GM19025 (cell line): ENCODE measurements around the gene KRT7.
"Not testable (repeated sequence)": the region's sequence is repeated elsewhere in the genome, so short reads cannot be mapped to it uniquely, and the experiment has no call there.

Experiments used
- ATAC-seq: cut with Tn5 transposase; IDR thresholded peaks from one replicate; pipeline ENCODE4 v1.9.1; 2021; ENCODE audit warnings: mild to moderate bottlenecking, low read depth, moderate library complexity; ENCODE audit not compliant: unreplicated experiment

KRT7 gene

DNA sequence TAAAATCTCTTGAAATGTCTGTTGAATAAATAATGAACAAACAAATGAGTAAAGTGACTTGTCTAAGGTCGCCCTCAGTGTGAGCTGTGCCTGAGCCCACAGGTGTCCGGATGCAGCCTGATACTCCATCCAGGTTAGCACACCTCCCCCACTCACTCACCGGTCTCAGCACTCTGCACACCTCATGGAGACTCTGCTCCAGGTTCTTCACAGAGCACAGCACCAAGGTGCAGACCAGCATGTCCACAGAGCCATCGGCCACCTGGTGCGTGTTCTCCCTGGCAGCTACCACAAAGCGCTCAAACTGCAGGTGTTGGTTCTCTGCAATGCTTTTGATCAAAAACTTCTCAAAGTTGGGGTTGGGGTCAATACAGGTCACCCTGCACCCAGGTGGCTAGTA is 4.1 kb upstream of the KRT7 start:
- no peak for ATAC-seq

DNA sequence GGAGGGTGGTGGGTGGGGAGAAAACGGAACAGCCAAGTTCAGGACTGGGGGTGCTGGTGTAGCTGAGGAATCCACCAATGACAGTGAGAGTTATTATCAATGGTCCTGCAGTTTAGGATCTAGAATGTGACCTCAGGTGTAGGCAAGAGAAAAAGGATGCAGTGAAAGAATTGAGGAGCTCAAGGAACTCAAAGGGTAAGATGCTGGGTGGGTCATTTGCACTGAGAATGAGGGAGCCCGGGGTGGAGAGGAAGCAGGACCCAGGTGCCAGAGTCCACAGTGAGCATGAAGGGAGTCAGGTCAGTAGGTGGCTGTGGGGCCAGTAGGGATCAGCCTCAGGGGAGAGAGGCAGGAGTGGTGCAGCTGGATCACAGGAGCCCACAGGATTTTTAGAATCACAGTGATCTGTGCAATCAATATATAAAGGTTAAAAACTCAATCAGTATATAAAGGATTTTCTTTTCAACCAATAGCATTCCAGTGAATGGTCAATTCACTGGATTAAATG is 3.2 kb upstream of the KRT7 start:
- ATAC-seq, result no peak

DNA sequence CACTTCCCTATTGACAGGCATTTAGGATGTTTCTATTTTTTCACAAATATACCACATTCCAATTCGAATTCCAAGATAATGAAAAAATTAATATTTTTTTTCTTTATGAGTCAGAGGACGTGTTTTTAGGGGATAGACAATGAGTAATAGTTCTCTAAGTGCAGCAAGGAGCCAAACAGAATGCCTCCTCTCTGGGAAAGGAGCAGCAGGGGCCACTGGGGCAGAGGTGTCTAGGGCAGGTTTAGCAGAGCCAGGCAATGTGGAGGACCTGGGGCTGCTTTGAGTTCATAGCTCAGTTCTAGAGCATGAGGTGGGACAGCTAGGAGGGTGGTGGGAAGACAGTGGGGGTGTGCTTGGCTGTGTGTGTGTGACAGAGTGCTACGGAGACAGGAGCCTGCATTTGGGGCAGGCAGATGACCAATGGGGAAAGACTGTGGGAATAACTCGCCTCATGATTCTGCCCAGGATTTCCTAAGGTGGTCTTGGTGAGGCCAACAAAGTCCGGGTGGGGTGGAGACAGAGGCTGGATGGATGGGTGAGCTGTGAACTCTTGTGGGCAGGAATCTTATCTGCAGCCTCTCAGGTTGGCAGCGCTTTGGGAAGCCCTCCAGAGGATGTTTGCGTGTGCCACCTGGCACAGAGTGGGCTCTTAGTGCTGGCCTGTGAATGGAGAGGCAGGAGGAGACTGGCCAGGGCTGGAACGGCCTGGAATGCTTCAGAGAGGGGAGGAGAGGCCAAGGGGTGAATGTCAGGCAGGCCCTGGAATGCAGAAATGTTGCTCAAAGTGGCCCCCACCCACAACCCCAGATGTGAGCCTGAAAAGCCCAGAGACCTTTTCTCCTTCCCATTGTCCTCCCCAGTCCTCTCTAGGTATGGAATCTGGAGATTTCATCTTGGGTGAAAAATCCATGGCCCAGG is 2.4 kb upstream of the KRT7 start:
- no peak for ATAC-seq

DNA sequence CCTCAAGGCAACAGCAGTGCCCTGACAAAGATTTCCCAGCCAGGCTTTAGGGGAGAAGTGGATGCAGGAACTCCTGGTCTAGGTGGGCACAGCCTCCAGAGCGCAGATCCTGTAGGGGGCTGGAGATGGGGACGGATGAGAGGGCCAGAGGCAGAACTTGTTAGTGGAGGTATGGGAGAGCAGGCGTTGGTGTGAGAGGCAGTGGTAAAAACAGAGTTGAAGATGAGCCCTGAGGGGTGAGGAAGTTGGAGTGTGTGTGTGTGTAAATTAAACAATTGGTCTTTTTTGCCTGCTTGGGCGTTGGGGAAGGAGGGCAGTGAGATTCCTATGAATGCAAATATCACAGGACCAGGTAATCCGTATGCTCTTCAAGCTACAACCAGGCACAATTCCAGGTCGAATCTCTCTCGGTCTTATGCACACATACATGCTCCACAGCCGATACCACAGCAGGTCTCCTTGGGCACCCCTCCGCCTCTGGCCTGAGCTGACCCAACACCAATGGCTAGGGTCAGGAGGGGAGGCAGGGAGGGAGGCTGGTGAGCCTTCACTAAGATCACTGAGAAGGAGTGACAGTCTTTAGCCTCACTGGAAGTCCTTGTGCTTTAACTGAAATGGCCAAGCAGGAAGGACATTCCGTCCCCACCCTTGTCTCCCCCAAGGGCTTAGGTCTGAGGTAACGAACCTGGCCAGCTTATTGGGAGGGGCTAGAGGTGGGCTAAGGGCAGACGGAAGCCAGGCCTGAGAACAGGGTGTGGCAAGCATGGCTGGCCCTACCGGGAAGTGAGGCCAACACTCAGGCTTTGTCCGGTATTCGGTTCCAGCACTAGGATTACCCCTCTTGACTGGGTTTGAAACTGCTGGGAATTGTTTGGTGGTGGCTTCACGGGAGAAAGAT is 1.5 kb upstream of the KRT7 start:
- no peak for ATAC-seq

DNA sequence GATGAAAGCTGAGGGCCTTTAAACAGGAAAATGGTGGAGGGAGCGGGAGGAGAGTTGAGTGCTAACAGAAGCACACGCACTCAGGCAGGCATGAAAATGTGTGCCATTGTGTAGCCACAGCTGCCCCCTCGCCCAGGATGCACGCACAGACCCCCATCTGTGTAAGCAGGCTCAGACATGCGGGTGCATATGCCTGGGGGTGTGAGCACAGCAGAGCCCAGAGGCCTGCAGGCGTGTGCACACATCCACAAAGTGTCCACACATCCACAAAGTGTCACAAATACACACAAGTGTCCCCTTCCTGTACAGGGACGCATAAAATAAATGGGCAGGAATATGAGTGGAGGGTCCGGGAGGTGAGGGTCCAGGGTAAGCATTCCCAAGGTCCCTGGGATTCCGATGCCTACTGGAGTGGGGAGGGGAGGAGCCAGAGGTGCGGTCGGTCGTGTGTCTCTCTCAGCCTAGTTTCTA is 805 bp upstream of the KRT7 start:
- no peak for ATAC-seq

DNA sequence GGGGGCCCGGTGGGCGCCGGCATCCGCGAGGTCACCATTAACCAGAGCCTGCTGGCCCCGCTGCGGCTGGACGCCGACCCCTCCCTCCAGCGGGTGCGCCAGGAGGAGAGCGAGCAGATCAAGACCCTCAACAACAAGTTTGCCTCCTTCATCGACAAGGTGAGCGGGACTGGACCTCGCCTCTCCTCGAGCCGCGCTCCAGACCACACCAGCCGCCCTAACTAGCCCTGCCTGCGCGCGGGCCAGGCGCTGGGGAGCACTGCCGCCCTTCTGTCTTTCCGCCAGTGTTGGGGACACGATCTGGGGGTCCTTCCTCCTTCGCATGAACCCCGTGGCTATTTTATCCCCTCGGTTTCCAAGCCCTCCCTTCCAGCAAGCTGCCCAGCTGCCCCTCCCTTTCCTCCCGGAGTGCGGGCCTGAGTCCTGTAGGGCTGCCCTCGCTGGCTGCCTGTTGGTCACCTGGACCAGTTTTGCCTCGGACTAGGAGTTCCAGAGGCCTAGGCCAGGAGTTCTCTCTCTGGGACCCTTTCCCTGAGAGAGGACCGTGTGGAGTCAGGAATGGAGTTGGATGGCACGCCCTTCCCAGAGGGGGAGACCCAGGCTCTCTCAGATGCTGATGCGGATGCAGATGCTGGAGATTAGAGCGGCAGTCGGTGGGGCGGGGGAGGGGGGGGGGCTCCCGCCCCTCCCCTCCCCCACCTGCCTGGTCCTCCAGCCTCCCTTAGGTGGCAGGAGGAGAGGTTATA is 592 bp downstream of the KRT7 start:
- ATAC-seq, result no peak

DNA sequence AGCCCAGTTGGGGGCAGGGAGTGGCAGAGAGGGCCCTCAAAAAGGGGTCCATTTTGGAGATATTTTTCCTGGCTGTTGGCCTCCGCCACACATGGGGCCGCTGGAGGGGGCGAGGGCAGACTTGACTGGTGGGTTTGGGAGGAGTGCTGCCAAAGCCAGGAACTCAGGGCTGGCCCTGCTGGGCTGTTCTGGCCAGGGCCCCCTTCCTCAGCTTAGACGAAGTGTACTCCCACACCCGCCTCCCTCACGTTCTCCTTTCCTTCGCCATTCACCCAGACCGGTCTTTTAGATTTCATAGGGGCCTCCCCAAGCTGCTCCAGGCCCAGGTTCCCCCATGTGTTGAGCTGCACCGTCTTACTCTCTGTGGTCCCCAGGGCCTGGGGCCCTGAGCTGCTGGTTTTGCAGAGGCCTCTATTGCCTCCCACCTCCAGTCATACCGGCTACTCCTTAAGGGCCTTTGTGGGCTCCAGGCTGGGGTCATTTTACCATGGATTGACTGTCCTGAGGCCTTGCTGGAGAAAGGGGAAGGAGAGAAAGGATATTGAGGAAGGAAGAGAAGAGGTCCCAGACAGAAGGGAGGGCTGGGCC is 1.3 kb downstream of the KRT7 start:
- no peak for ATAC-seq

DNA sequence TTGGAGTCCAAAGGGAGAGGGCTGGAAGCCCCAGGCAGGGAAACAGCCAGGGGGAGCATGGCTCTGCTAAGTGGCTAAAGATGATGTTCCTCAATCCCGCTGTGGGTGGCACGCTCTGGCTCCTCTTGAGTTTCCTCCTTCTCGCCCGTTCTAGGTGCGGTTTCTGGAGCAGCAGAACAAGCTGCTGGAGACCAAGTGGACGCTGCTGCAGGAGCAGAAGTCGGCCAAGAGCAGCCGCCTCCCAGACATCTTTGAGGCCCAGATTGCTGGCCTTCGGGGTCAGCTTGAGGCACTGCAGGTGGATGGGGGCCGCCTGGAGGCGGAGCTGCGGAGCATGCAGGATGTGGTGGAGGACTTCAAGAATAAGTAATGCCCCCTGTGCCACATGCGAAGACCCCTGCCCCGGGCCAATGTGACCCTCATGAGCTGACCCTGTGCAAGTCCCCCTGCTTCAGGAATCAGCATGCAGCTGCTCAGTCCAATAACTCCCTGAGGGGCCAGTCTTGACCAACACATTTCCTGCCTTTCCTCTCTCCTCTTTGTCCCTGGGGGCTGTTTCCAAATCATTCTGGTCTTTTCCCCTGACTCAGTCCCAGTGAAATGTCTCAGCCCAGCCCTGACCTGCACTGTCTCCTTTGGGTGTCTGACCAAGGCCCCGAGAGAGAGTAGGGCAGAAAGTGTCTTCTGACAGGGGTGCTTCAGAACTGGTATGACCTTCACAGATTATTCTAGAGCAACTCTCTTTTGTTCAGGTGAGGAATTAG is 2.1 kb downstream of the KRT7 start:
- no peak for ATAC-seq

DNA sequence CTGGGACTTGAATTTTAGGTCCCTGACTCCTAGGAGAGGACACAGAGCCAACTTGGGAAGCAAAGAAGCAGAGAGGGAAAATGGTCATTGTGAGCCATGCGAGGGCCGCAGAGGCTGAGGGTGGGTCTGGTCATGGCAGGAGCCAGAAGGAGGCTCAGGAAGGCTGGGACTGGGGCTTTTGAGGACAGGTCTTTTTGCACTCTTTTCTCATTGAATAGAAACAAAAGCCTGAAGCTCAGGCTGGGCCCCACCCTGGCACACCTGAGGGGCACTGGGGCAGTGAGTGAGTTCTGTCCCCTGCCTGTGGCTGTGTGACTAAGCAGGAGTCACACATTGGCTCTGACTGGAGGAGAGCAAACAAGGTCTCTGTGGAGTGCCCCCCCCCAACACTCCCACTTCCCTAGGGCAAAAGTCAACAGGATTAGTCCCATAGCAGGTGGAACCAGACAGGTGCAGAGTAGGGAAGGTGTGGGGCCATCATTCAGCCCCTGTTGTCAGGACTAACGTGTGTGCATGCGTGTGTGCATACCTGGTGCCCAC is 2.8 kb downstream of the KRT7 start:
- ATAC-seq, result no peak

DNA sequence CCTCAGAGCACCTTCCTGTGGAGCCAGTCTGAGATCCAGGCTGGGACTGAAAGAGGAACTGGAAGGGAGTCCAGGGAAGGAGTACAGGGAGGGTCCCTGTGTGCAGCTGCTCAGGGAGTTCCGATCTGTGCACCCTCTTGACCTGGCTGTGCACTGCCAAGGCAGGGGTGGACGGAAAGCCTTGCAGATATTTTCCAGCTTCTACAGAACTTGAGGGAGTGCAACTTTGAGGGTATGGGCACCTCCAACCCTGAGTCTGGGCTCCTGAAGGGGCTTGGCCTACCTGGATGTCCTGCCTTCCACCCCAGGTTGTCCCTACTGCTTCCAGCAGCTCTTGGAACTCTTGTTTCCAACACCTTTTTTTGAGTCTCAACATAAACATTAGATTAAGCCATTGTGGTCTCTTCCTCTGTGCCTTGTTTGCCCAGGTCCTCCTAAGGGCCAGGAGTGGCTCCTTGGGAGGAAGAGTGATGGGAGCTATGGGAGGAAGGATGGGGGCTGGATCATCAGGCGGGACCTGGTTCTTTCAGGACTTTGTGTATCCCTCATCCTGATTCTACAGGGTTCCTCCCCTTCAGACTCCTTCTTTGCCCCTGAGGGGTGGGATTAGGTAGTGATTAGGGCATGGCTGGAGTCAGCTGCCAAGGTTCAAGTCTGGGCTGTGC is 3.5 kb downstream of the KRT7 start:
- ATAC-seq, result no peak

DNA sequence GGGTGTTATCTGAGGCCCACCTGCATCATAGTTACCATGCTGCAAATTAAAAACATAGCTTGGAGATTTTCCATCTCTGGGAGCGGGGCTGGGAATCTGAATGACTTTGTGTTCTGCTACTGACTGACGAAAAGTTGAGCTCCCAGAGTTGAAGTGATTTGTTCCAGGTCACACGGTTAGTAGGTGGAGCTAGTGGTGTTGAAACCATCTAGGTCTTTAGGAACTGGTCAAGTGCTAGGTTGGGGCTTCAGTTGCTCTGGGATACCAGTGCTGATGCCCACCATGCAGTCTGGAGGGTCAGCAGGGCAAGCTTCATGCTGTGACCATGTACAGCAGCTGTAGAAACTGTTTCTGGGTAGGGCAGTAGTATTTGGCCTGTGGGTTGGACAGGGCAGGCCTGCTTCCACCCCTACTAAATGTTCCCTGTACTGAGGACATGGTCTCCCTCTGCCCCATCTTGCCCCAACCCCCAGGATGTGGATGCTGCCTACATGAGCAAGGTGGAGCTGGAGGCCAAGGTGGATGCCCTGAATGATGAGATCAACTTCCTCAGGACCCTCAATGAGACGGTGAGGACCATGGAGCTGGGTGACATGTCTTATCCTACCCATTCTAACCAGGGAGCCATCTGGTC is 5.3 kb downstream of the KRT7 start:
- ATAC-seq, result no peak

DNA sequence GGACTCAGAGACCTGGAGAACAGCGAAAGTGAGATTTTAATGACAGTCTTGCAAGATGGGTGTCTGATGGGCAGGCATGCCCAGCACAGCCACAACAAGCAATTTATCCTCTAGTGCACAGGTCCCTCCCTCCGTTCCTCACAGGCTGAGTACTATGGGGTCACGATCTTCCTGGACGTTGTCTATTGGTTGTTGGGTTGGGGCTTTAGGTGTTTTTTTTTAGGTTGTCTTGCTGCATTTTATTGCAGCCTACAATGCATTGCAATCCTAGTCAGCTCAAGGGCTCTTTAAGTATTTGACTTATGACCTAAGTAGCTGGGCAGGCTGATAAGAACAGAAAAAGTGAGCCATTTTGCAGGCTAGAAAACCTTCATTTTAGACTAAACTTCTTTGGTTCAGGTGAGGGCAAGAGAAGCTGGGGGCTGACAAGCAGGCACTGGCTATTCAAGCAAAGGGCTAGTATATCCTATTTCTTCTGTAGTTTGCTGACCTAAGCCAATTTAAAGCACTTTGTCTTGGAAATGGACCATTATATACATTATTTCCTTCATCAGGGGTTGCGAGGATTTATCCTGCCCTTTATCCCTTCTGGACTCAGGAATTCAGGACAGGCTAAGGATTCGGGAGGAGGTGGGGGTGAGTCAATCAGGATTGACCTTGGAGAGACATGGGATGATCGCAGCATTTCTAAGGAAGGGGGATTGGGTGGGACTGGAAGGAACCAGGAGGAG is 6.0 kb downstream of the KRT7 start:
- no peak for ATAC-seq

DNA sequence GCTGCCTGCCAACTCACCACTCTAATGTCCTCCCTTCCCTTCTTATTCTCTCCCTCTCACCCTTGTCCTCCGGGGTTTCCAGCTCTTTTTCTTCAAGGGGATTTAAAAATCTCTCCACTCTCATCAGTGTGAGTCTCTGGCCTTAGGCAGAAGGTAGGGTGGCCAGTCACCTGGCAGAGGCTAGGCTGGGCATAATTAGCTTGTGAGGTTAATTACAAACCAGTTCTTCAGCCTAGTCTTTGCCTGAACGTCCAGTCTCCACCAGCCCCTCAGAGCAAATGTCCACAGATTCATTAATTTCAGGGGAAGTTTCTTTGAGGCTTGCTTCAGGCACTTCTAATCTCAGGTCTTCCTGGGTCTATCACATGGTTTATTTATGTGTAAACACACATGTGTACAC is 6.7 kb downstream of the KRT7 start:
- ATAC-seq, result no peak

DNA sequence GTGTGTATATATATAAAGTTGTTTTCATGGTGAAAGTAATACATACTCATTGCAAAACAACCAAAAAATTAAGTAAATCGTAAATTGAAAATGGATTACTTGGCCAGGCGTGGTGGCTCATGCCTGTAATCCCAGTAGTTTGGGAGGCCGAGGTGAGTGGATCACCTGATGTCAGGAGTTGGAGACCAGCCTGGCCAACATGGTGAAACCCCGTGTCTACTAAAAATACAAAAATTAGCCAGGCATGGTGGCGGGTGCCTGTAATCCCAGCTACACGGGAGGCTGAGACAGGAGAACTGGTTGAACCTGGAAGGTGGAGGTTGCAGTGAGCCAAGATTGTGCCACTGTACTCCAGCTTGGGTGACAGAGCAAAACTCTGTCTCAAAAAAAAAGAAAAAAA is 7.2 kb downstream of the KRT7 start:
- ATAC-seq, result not testable (repeated sequence)

DNA sequence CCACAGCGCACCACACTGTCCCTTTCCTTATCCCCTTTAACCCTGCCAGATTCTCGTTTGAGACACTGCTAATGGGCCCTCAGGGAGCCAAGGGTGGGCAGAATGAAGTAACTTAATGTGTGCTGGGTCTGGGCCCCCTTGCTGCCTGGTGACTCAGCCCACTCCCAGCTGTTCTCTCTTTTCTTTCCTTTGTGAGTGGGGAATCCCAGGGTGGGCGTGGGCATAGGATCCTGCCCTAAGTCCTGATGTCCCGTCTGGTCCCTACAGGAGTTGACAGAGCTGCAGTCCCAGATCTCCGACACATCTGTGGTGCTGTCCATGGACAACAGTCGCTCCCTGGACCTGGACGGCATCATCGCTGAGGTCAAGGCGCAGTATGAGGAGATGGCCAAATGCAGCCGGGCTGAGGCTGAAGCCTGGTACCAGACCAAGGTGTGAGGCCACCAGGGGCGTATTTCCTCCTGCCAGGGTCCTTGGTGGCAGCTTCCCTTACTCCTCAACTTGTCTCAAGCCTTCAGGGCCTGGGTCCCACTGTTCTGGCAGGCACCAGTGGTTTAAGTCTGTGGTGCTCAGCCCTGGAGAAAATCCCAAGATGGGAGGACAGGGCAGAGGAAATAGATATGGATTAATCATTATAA is 8.3 kb downstream of the KRT7 start:
- ATAC-seq, result no peak

DNA sequence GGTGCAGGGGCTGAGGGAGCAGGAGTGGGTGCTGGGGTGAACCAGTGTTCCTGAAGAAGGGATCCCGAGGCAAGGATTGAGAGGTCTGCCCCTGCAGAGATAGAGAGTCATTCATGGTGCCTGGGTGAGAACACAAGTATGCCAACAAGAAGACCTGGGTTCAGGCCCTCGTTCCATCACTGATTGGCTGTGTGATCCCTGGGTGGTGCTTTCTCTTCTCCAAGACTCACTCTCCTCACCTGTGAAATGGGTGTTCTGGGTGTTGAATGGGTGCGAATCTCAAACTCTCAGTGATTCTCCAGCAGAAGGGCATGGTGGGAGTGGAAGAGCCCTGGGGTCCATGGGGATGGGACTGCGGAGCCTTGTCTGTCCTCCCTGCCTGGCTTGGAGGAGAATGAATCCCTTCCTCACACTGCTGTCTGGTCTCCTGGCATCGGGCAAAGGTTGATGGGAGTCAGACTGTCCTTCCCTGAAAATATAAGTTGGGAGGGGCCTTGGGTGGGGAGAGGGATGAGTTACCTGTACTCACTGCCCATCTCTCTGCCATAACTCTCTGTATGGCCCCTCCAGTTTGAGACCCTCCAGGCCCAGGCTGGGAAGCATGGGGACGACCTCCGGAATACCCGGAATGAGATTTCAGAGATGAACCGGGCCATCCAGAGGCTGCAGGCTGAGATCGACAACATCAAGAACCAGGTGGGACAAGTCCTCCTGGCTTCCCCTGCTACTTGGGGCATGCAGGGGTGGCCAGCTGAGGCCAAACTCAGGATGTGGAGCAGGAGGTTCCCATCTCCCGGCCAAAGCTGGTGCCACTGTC is 9.6 kb downstream of the KRT7 start:
- ATAC-seq, result no peak
